ENCODE results near the gene CEP170. TPM values are rescaled to one million over a fixed set of nuclear protein-coding genes. Genes with fewer than 3 reads are reported as not detected.

CEP170 gene
- polyA plus RNA-seq, 3 donors = 13.7 to 44.5 (median 17.4) TPM

GRCh38 chr1:243229526-243229925 is 25.6 kb downstream of the CEP170 start:
- Histone ChIP-seq H2AFZ (ENCODE audit: insufficient read depth, low read depth, low read length, poor library complexity, severe bottlenecking) (no peak overlapping the region), H3K4me3 (replicated peaks in 1 of 3; ENCODE audit: low read depth in 2 of 3, low read length in 3 of 3) (no peak overlapping the region), H3K9me3 (replicated peaks in 1 of 2; ENCODE audit: control insufficient read depth in 1 of 2, insufficient read depth in 1 of 2, low read length in 2 of 2) (peaks cover 17 to 36% of the 10 kb centered on the region in 2 donors), H3K4me2 (replicated peaks; ENCODE audit: extremely low read depth, low read length, poor library complexity, severe bottlenecking) (no peak overlapping the region), H3K4me1 (ENCODE audit: control insufficient read depth in 1 of 2, insufficient read depth in 2 of 2, low read length in 2 of 2) (no peaks in the 10 kb centered on the region), H3K9ac (ENCODE audit: insufficient read depth, low read length, poor library complexity, severe bottlenecking) (no peak overlapping the region), H3K36me3 (replicated peaks in 1 of 2; ENCODE audit: control insufficient read depth in 1 of 2, insufficient read depth in 2 of 2, low read length in 2 of 2) (peaks cover 10 to 56% of the 10 kb centered on the region in 2 donors), H4K20me1 (ENCODE audit: insufficient read depth, low read length) (peaks cover 54% of the 10 kb centered on the region), H3K27me3 (ENCODE audit: control insufficient read depth in 2 of 2, insufficient read depth in 2 of 2, low read length in 2 of 2) (no peaks in the 10 kb centered on the region), H3K79me2 (ENCODE audit: insufficient read depth, low read length) (peaks cover 97% of the 10 kb centered on the region), H3K27ac (ENCODE audit: low read depth in 1 of 2, low read length in 2 of 2) (no peak overlapping the region)
- intact Hi-C loops (cut with micrococcal nuclease) = loop anchor here in 1 of 2 donors (10.0 kb wide), 1 partner anchor 95 kb away; no protein-coding TSS in a partner anchor
- no peak for TF ChIP-seq CTCF (IDR thresholded peaks at IDR 0.05)
- Mint-ChIP-seq H3K4me1 (peaks cover 5% of the 10 kb centered on the region), H3K36me3 (peaks cover 36 to 51% of the 10 kb centered on the region in 2 donors), H3K27me3 (ENCODE audit: low read depth in 3 of 3) (no peaks in the 10 kb centered on the region), H3K9me3 (peaks cover 18 to 37% (median 36%) of the 10 kb centered on the region in 7 donors), H3K4me3 (no peak overlapping the region), H3K27ac (no peak overlapping the region)
- DNase-seq = no peak
- WGBS (ENCODE audit: insufficient coverage) = no CpG with 5 or more reads among the region's 1 CpG

GRCh38 chr1:243227622-243228021 is 27.5 kb downstream of the CEP170 start:
- Mint-ChIP-seq H3K27ac (no peak overlapping the region), H3K9me3 (peaks cover 16 to 34% (median 28%) of the 10 kb centered on the region in 7 donors), H3K4me3 (no peak overlapping the region), H3K36me3 (peaks cover 45 to 57% of the 10 kb centered on the region in 2 donors), H3K27me3 (ENCODE audit: low read depth in 3 of 3) (no peaks in the 10 kb centered on the region), H3K4me1 (peaks cover 5% of the 10 kb centered on the region)
- no peak overlapping the region for H2AFZ ChIP-seq (ENCODE audit: insufficient read depth, low read depth, low read length, poor library complexity, severe bottlenecking)
- H3K4me2 ChIP-seq (replicated peaks; ENCODE audit: extremely low read depth, low read length, poor library complexity, severe bottlenecking) = no peak overlapping the region
- intact Hi-C loops (cut with micrococcal nuclease) = loop anchor here in 1 of 2 donors (10.0 kb wide), 1 partner anchor 97 kb away; no protein-coding TSS in a partner anchor
- no peaks in the 10 kb centered on the region for H3K4me1 ChIP-seq (ENCODE audit: control insufficient read depth in 1 of 2, insufficient read depth in 2 of 2, low read length in 2 of 2)
- no peaks in the 10 kb centered on the region for H3K27me3 ChIP-seq (ENCODE audit: control insufficient read depth in 2 of 2, insufficient read depth in 2 of 2, low read length in 2 of 2)
- peaks cover 27 to 61% of the 10 kb centered on the region in 2 donors for H3K36me3 ChIP-seq (replicated peaks in 1 of 2; ENCODE audit: control insufficient read depth in 1 of 2, insufficient read depth in 2 of 2, low read length in 2 of 2)
- H3K9ac ChIP-seq (ENCODE audit: insufficient read depth, low read length, poor library complexity, severe bottlenecking) = no peak overlapping the region
- 93% methylated on average over 2 of the region's 2 CpGs for WGBS (ENCODE audit: insufficient coverage)
- peaks cover 17 to 31% of the 10 kb centered on the region in 2 donors for H3K9me3 ChIP-seq (replicated peaks in 1 of 2; ENCODE audit: control insufficient read depth in 1 of 2, insufficient read depth in 1 of 2, low read length in 2 of 2)
- no peak for TF ChIP-seq CTCF (IDR thresholded peaks at IDR 0.05)
- H3K4me3 ChIP-seq (replicated peaks in 1 of 3; ENCODE audit: low read depth in 2 of 3, low read length in 3 of 3) = no peak overlapping the region
- H4K20me1 ChIP-seq (ENCODE audit: insufficient read depth, low read length) = peaks cover 57% of the 10 kb centered on the region
- H3K27ac ChIP-seq (ENCODE audit: low read depth in 1 of 2, low read length in 2 of 2) = peak overlapping the region in 1 of 2 donors; percentile 42
- H3K79me2 ChIP-seq (ENCODE audit: insufficient read depth, low read length) = peaks cover 95% of the 10 kb centered on the region
- no peak for DNase-seq
